Endothelial cell of umbilical vein (primary cell): Measurements from ENCODE around the gene SMOC2. TPM values are rescaled to one million over a fixed set of nuclear protein-coding genes. Genes with fewer than 3 reads are reported as not detected.

Experiments used
- BruUV-seq: library from RNA; stranded (reverse); fragments of 400-500 nt; replicated peaks from 2 replicates; lab custom pipeline; 2021; lab: Mats Ljungman, UMichigan
- CTCF ChIA-PET: fragments of 300-600, 350-600 bp; sonication (Branson Sonifier 250); formaldehyde crosslinking; loops from one replicate; lab custom pipeline; 2021; ENCODE audit warnings: antibody characterized with exemption, inconsistent platforms; lab: Charles Lee
- POLR2A ChIA-PET: fragments of 300-600, 350-600 bp; sonication (Branson Sonifier 250); formaldehyde crosslinking; loops from one replicate; lab custom pipeline; 2021; ENCODE audit warnings: antibody characterized with exemption, inconsistent platforms; lab: Charles Lee
- DNase-seq: peaks from one replicate; pipeline ENCODE4 v3.0.0-alpha.2; 2011; ENCODE audit warnings: low read depth, low spot score
- FAIRE-seq: peaks from 2 replicates; lab custom pipeline; 2011; peaks lifted over from hg19 to GRCh38; lab: Jason Lieb, UNC
- H2AFZ ChIP-seq: 2 replicates; pipeline ENCODE4 v1.6.0; 2012; ENCODE audit warnings: low read depth, low read length, control low read depth, inconsistent platforms
- H3K27ac ChIP-seq: 2 replicates; pipeline ENCODE4 v1.5.1; 2011; ENCODE audit warnings: low read depth, mild to moderate bottlenecking, control low read depth, low read length, moderate library complexity; ENCODE audit not compliant: insufficient read depth
- H3K27me3 ChIP-seq, 2 experiments: 2 replicates each; pipeline versions ENCODE4 v1.6.0 to v1.6.1; 2011; ENCODE audit warnings: low read length in 2 of 2, mixed read lengths in 1 of 2; ENCODE audit not compliant: control insufficient read depth in 2 of 2, insufficient read depth in 2 of 2
- H3K36me3 ChIP-seq, 2 experiments: 2 replicates in 1 of 2; 3 replicates in 1 of 2; pipeline ENCODE4 v1.5.1; 2011; ENCODE audit warnings: low read length in 2 of 2, mild to moderate bottlenecking in 1 of 2, moderate library complexity in 1 of 2; ENCODE audit not compliant: control insufficient read depth in 2 of 2, insufficient read depth in 2 of 2; ENCODE audit errors: extremely low read depth in 1 of 2
- H3K4me1 ChIP-seq: 3 replicates; pipeline ENCODE4 v1.5.1; 2011; ENCODE audit warnings: mild to moderate bottlenecking, low read length; ENCODE audit not compliant: control insufficient read depth, insufficient read depth; ENCODE audit errors: extremely low read depth
- H3K4me2 ChIP-seq: 2 replicates; pipeline ENCODE4 v1.6.1; 2011; ENCODE audit warnings: low read length, control low read depth, mixed read lengths; ENCODE audit not compliant: insufficient read depth
- H3K4me3 ChIP-seq, 3 experiments: fragments of 200-600 bp in 1 of 3; sonication (generic), shearing (Covaris generic) in 1 of 3; replicated peaks in 1 of 3; 2 replicates each; pipeline ENCODE4 v1.5.1; 2011 to 2016; ENCODE audit warnings: control low read depth in 3 of 3, low read length in 3 of 3, mild to moderate bottlenecking in 2 of 3, inconsistent platforms in 1 of 3, low read depth in 1 of 3, moderate library complexity in 1 of 3; ENCODE audit not compliant: insufficient read depth in 1 of 3
- H3K79me2 ChIP-seq: 2 replicates; pipeline ENCODE4 v1.6.0; 2012; ENCODE audit warnings: low read length, inconsistent platforms; ENCODE audit not compliant: control insufficient read depth, insufficient read depth
- H3K9ac ChIP-seq: replicated peaks from 2 replicates; pipeline ENCODE3; 2011; ENCODE audit warnings: low read length, control low read depth; ENCODE audit not compliant: insufficient read depth; ENCODE audit errors: extremely low read depth
- H3K9me1 ChIP-seq: replicated peaks from 3 replicates; pipeline ENCODE4 v1.6.0; 2011; ENCODE audit warnings: mild to moderate bottlenecking, low read length; ENCODE audit not compliant: control insufficient read depth, insufficient read depth; ENCODE audit errors: extremely low read depth
- H3K9me3 ChIP-seq: replicated peaks from 2 replicates; pipeline ENCODE4 v1.5.1; 2012; ENCODE audit warnings: low read length, inconsistent platforms; ENCODE audit not compliant: control insufficient read depth, insufficient read depth
- H4K20me1 ChIP-seq: replicated peaks from 2 replicates; pipeline ENCODE3; 2011; ENCODE audit warnings: mild to moderate bottlenecking, low read length; ENCODE audit not compliant: control insufficient read depth, insufficient read depth; ENCODE audit errors: extremely low read depth
- CTCF ChIP-seq, 2 donors: IDR thresholded peaks; 1 replicate in 1 of 2; 2 replicates in 1 of 2; pipeline ENCODE4 v1.5.1; 2011; ENCODE audit warnings: low read length in 2 of 2, mild to moderate bottlenecking in 2 of 2, moderate library complexity in 2 of 2, control low read depth in 1 of 2, inconsistent platforms in 1 of 2, low read depth in 1 of 2; ENCODE audit not compliant: insufficient read depth in 1 of 2; ENCODE audit errors: extremely low read depth in 1 of 2
- EZH2 ChIP-seq: IDR thresholded peaks from 2 replicates; pipeline ENCODE4 v1.6.1; 2012; ENCODE audit warnings: borderline replicate concordance, low read depth, mild to moderate bottlenecking, moderate library complexity, low read length, inconsistent platforms; ENCODE audit not compliant: severe bottlenecking
- FOS ChIP-seq: IDR thresholded peaks from 2 replicates; pipeline ENCODE4 v1.6.1; 2011; ENCODE audit warnings: mild to moderate bottlenecking, low read length, moderate library complexity, borderline replicate concordance; ENCODE audit not compliant: insufficient read depth
- GATA2 ChIP-seq: IDR thresholded peaks from 2 replicates; pipeline ENCODE4 v1.7.0; 2011; ENCODE audit warnings: low read depth, mild to moderate bottlenecking, moderate library complexity, mixed read lengths, low read length; ENCODE audit not compliant: insufficient read length, insufficient read depth
- JUN ChIP-seq: IDR thresholded peaks from 2 replicates; pipeline ENCODE4 v1.6.1; 2011; ENCODE audit warnings: borderline replicate concordance, low read depth; ENCODE audit not compliant: insufficient read length, insufficient read depth
- MAX ChIP-seq: IDR thresholded peaks from 2 replicates; pipeline ENCODE4 v1.6.1; 2011; ENCODE audit not compliant: insufficient read depth, insufficient read length
- MYC ChIP-seq: IDR thresholded peaks from one replicate; pipeline ENCODE4 v1.6.1; 2011; ENCODE audit warnings: mild to moderate bottlenecking, low read depth, low read length
- POLR2A ChIP-seq: IDR thresholded peaks from 2 replicates; pipeline ENCODE4 v1.6.1; 2012; ENCODE audit warnings: low read depth, mild to moderate bottlenecking, control low read depth, low read length
- POLR2AphosphoS5 ChIP-seq: IDR thresholded peaks from 2 replicates; pipeline ENCODE4 v1.6.1; 2012; ENCODE audit warnings: low read depth, mild to moderate bottlenecking, control low read depth, low read length, moderate library complexity; ENCODE audit not compliant: insufficient read depth
- dilution Hi-C: fragments of 300-500 bp; cut with MboI; formaldehyde crosslinking; loops from one replicate; pipeline ENCODE4 v1.15.0; 2019; ENCODE audit warnings: low sequenced_read_pairs; ENCODE audit not compliant: extremely low pct_ligation_motif_present
- intact Hi-C: fragments of 100-400 bp; cut with micrococcal nuclease; formaldehyde crosslinking; loops from one replicate; pipeline ENCODE4 v1.10.0; 2022
- polyA plus RNA-seq, 4 experiments: library from polyadenylated mRNA; depleted of rRNA in 3 of 4; stranded (reverse) in 3 of 4; unstranded in 1 of 4; fragments of >200 nt; gene quantifications; 2 replicates each; pipeline versions ENCODE4 v1.2.1 to v1.2.3, GENCODE V29; 2011 to 2012; ENCODE audit warnings: missing spikeins in 1 of 4
- total RNA-seq: library from RNA; stranded (reverse); gene quantifications from 2 replicates; pipeline ENCODE4 v1.2.3, GENCODE V29; 2021

Gene SMOC2
- total and polyA plus RNA-seq, 2 donors (not counting 3 experiments of a cell fraction or from before 2014, with no cell fraction given), result not detected

- Histone ChIP-seq H3K9me1 (no peaks in the 10 kb centered on the region), H3K36me3 (no peaks in the 10 kb centered on the region), H3K79me2 (no peaks in the 10 kb centered on the region), H4K20me1 (no peaks in the 10 kb centered on the region), H2AFZ (no peak overlapping the region), H3K9ac (no peak overlapping the region), H3K9me3 (peaks cover 4% of the 10 kb centered on the region), H3K27me3 (no peaks in the 10 kb centered on the region), H3K4me2 (no peak overlapping the region), H3K4me3 (no peak overlapping the region), H3K4me1 (no peaks in the 10 kb centered on the region), H3K27ac (no peak overlapping the region)
- intact Hi-C loops, result no loop called here
- DNase-seq (no peak), FAIRE-seq (no peak)
- TF ChIP-seq JUN (no peak), EZH2 (no peak), POLR2A (no peak), GATA2 (no peak), POLR2AphosphoS5 (no peak), FOS (no peak), CTCF (IDR thresholded peaks at IDR 0.05; ENCODE audit: extremely low read depth in 1 of 2, insufficient read depth in 1 of 2, low read depth in 1 of 2, low read length in 2 of 2) (no peak), MAX (no peak), MYC (no peak)
- POLR2A ChIA-PET, result no interaction called here
- dilution Hi-C loops, result no loop called here
- CTCF ChIA-PET, result no interaction called here
- no TSS peak for BruUV-seq
Observed at GRCh38 chr6:168650671-168651111, 209.7 kb downstream of the SMOC2 start.
